Measurements from ENCODE around the gene LYPD4.
A peak's percentile ranks its signal among the peaks of the same experiment; 100 is the strongest.
"Not testable (repeated sequence)": the region's sequence is repeated elsewhere in the genome, so short reads cannot be mapped to it uniquely, and the experiment has no call there.

LYPD4 gene

DNA sequence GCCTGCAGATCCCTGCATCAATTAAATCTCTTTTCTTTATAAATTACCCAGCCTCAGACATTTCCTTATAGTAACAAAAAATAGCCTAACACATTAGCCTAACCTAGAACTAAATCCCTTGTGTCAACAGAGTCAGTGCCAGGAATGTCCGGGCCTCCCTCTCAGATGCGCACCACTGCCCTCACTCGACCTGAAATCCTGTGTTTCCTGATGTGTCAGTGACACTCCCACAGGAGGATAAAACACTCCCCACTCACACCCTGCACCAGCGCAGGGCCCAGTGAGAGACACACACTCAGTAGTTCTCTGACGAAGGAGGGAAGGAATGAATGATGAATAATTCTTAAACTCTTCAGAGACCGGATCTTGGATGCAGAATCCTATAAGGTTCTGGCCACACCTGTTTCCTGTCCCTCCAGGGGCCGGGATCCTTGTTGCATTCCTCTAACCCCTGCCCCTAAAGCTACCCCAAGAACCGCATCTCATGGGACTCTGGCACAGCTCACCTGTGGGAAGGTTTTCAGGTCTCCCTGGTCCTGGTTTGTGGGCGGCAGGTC, 45.0 kb downstream of the LYPD4 start:
- DNase-seq (ENCODE audit: low spot score) = no peak

DNA sequence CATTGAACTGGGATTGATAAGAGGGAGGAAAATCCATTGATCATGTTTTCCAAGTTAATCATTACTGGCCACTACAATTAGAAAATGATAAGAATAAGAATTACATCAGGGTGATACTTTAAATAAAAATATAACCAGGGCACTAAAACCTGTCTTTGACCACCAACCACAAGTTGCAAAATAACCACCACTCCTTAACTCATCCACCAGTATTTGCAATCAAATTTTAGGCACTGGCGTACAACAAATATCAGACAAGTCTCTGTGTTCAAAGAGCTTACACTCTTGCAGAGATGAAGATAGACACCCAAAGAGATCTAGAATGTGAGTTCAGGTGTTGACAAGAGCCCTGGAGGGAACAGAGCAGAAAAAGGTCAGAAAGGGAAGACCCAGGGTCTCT, 47.6 kb downstream of the LYPD4 start:
- no peak for DNase-seq (ENCODE audit: low spot score)

DNA sequence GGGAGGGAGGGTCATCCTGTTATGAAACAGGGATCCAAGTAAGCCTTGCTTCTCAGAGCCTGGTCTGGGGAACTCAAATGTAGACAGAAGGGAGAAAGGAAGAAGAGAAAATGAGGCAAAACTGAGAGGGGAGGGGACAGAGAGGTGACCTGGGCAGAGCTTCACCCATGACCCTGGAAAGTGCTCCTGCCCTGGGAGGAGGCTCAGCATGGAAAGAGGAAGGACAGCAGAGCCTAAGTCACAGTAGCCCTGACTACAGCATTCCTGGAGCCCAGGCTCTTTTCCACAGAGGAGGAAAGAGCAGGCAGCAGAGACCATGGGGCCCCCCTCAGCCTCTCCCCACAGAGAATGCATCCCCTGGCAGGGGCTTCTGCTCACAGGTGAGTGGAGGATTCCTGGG, 48.1 kb downstream of the LYPD4 start, which contains the start of gene CEACAM3:
CEACAM3 (plus strand) TSS at position 226 of the 400 bp plus-strand sequence; CDS start at position 317, 91 bp downstream.
- no peak for DNase-seq (ENCODE audit: low spot score)

DNA sequence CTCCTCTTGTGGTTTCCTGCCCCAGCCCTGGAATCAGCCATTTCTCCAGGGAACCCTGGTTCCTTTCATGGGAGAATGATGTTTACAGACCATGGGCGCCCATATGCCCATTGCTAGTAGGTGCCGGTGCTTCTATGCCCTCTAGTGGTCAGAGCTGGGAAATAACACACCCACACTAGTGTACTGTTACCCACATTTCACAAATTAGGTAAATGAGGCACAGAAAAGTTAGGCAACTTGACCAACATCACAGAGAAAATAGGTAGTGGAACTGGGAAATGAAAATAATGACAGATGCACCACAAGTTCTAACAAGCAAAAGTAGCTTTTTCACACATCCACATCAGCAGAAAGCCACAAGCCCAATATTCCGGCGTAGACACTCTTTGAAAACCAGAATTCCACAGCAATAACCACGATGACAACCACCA, 49.4 kb downstream of the LYPD4 start:
- DNase-seq (ENCODE audit: low spot score) = peak; percentile 55

DNA sequence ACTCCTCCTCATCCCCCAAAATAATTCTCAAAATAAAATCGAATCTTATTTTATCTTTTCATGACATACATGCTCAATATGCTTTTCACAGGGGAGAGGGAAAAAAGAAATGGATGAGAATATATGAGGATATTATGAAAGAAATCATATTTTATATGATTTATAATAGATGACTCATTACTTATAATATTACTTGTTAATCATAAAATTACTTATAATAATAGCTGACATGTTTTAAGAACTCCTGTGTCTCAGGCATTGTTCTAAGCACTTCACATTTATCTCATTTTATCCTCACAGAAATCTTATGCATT, 51.1 kb downstream of the LYPD4 start:
- no peak for DNase-seq (ENCODE audit: low spot score)

DNA sequence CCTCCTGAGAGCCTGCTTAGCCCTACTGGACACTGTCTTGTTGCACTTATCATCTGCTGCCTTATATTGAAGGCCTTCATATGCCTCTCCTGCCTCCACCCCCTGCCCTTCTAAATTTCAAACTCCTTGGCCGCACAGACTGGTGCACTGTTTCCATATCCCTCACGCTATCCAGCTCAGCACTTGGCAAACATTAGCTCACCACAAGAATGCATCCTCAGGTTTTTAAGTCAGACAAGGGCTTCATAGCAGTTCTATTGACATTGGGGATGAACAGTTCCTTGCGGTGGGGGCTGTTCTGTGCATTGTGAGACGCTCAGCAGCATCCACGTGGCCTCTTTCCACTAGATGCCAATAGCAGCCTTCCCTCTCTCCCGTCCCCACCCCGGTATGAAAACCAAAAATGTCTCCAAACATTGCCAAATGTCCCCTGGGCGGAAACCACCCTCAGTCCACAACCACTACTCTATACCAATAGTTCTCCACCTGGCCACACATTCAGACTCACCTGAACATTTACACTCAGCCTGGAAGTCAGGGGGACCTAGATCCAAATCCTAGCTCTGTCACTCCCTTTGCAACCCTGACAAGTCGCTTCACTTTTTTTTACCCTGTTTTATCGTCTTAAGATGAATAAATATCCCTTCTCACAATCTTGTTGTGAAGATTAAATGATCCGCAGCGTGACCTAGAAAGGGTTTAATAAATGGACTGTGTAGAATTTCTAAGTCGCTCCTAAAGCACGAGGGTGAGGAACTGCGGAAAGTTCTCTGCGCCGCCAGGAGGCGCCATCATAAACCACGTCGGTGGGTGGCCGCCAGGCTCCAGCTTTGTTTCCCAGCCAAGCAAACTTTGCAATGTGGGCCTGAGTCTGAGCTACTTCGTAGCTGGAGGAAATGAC, 51.7 kb downstream of the LYPD4 start:
- DNase-seq (ENCODE audit: low spot score) = peak; percentile 18

DNA sequence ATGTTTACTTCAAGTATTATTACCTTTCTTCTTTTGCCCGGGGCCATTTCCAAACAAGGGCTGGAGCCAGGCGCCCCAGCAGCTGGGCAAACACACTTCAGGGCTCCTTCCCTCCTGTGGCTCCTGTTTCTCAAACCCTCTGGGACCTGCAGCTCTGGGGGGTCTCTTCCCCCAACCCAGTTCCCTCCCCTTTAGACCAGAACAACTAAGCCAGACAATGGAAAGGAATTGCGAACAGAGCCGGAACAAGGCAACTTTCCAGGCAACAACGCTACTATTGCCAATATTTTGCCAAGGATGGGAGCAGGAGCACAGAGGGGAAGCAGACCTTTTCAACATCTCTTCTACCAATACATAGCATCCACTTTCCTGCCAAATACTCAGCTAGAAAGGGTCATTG, 55.4 kb downstream of the LYPD4 start:
- not testable (repeated sequence) for DNase-seq (ENCODE audit: low spot score)

DNA sequence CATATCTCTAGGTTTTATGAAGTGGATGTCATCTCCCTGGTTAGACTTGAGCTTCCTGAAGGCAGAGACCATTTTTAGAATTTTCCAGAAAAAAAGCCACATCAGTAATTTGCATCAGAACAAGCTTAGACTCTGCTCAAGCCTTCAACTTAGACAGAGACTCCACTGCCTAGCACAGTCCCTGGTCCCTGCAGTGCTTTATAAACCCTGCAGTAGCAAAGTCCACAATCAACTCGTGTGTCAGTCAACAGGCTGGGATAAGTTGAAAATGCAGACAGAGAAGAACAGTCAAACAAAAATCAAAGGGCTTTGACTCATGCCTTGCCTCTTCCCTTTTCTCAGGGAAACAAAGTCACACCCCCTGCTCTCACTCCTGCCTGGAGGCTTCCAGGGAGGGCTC, 56.0 kb downstream of the LYPD4 start:
- DNase-seq (ENCODE audit: low spot score) = not testable (repeated sequence)

Data from hematopoietic multipotent progenitor cell treated with erythropoietin and hydrocortisone succinate and interleukin-3 and kit ligand, for 15 days (in vitro differentiated cells).